ENCODE results near the gene PUS1. TPM values are rescaled to one million over a fixed set of nuclear protein-coding genes. Genes with fewer than 3 reads are reported as not detected.

PUS1 gene
- total RNA-seq, 1 experiment from 2014 or later = 77.3 TPM

DNA sequence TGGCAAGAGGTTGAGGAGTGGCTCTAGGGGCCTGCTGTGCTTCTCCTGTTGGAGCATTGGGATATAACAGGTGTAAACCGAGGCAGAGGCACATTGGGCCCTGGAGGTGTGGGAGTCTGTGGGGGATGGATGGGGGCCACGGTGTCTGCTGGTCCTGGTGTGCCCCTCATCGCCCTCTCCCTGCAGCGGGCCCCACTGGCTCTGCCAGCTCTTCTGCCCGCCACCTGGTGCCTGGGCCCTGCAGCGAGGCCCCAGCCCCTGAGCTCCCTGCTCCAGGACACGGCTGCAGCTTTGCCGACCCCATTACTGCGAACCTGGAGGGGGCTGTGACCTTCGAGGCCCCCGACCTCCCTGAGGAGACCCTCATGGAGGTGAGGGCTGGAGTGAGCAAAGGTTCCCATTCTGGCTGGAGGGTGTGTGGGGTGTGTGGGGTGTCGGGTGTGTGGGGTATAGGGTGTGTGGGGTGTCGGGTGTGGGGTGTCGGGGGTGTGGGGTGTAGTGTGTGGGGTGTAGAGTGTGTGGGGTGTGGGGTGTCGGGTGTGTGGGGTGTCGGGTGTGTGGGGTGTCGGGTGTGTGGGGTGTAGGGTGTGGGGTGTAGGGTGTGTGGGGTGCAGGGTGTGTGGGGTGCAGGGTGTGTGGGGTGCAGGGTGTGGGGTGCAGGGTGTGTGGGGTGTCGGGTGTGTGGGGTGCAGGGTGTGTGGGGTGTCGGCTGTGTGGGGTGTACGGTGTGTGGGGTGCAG is 10.6 kb upstream of the PUS1 start:
- TF ChIP-seq ZFX (IDR thresholded peaks at IDR 0.05) = no peak
- no peak for TF ChIP-seq EZH2 (IDR thresholded peaks at IDR 0.05)
- no peak for TF ChIP-seq POLR2A (IDR thresholded peaks at IDR 0.05; ENCODE audit: borderline replicate concordance, extremely low read depth, insufficient read depth, insufficient read length)
- no peak for TF ChIP-seq SP1 (IDR thresholded peaks at IDR 0.05; ENCODE audit: low read depth)
- TF ChIP-seq, protein P1, sequence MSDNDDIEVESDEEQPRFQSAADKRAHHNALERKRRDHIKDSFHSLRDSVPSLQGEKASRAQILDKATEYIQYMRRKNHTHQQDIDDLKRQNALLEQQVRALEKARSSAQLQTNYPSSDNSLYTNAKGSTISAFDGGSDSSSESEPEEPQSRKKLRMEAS (IDR thresholded peaks at IDR 0.05) = no peak
- TF ChIP-seq SIN3A (IDR thresholded peaks at IDR 0.05; ENCODE audit: low read depth) = no peak
- TF ChIP-seq FOSL1 (IDR thresholded peaks at IDR 0.05; ENCODE audit: low read depth) = no peak
- TF ChIP-seq, protein P2, sequence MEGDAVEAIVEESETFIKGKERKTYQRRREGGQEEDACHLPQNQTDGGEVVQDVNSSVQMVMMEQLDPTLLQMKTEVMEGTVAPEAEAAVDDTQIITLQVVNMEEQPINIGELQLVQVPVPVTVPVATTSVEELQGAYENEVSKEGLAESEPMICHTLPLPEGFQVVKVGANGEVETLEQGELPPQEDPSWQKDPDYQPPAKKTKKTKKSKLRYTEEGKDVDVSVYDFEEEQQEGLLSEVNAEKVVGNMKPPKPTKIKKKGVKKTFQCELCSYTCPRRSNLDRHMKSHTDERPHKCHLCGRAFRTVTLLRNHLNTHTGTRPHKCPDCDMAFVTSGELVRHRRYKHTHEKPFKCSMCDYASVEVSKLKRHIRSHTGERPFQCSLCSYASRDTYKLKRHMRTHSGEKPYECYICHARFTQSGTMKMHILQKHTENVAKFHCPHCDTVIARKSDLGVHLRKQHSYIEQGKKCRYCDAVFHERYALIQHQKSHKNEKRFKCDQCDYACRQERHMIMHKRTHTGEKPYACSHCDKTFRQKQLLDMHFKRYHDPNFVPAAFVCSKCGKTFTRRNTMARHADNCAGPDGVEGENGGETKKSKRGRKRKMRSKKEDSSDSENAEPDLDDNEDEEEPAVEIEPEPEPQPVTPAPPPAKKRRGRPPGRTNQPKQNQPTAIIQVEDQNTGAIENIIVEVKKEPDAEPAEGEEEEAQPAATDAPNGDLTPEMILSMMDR (IDR thresholded peaks at IDR 0.05 in 2 of 3, conservative IDR thresholded peaks at IDR 0.05 in 1 of 3; ENCODE audit: borderline replicate concordance in 1 of 3, insufficient read depth in 1 of 3, low read depth in 2 of 3, low read length in 2 of 3) = no peak
- DNase-seq (ENCODE audit: low read depth, low spot score) (no peak), ATAC-seq (no peak)
- intact Hi-C loops (cut with micrococcal nuclease) = no loop called here
- POLR2A ChIA-PET = no interaction called here
- Histone ChIP-seq H3K9ac (ENCODE audit: low read length) (no peak overlapping the region), H3K9me2 (ENCODE audit: insufficient read depth) (no peaks in the 10 kb centered on the region), H3K4me3 (replicated peaks in 1 of 2; ENCODE audit: low read depth in 1 of 2, low read length in 2 of 2) (no peak overlapping the region), H3K27ac (ENCODE audit: low read depth, low read length) (no peak overlapping the region), H3K4me1 (ENCODE audit: control insufficient read depth in 1 of 2, insufficient read depth in 2 of 2, low read length in 2 of 2) (no peaks in the 10 kb centered on the region), H3K9me3 (ENCODE audit: control insufficient read depth in 1 of 2, insufficient read depth in 1 of 2, low read depth in 1 of 2, low read length in 2 of 2) (no peaks in the 10 kb centered on the region), H3K36me3 (ENCODE audit: control insufficient read depth in 1 of 2, insufficient read depth in 2 of 2, low read length in 2 of 2) (peaks cover 0 to 10% of the 10 kb centered on the region in 2 experiments; a peak in 2 of 4 replicates), H4K20me1 (ENCODE audit: insufficient read depth) (no peaks in the 10 kb centered on the region), H3K27me3 (ENCODE audit: insufficient read depth, low read length) (no peaks in the 10 kb centered on the region), H3K4me2 (ENCODE audit: low read length) (no peak overlapping the region), H3K79me2 (ENCODE audit: insufficient read depth, low read length) (no peaks in the 10 kb centered on the region), H2AFZ (ENCODE audit: low read depth, low read length, poor library complexity, severe bottlenecking) (no peak overlapping the region)
- CTCF ChIA-PET = no interaction called here
- no TSS peak for BruUV-seq (replicated peaks)
- RAD21 ChIA-PET (ENCODE audit: low non-redundant PET in 1 of 2, low total read pairs in 2 of 2, uncharacterized antibody in 2 of 2, unreplicated experiment in 2 of 2) = no interaction called here

DNA sequence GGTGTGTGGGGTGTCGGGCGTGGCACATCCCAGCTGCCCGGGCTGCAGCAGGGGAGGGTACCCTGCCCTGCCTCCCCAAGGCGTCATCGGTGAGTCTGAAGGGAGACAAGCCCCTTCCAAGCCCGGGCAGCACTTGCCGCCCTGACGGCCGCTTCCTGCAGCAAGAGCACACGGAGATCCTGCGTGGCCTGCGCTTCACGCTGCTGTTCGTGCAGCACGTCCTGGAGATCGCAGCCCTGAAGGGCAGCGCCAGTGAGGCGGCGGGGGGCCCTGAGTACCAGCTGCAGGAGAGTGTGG is 10.1 kb upstream of the PUS1 start:
- Histone ChIP-seq H4K20me1 (ENCODE audit: insufficient read depth) (no peaks in the 10 kb centered on the region), H3K27me3 (ENCODE audit: insufficient read depth, low read length) (no peaks in the 10 kb centered on the region), H2AFZ (ENCODE audit: low read depth, low read length, poor library complexity, severe bottlenecking) (no peak overlapping the region), H3K79me2 (ENCODE audit: insufficient read depth, low read length) (no peaks in the 10 kb centered on the region), H3K9me3 (ENCODE audit: control insufficient read depth in 1 of 2, insufficient read depth in 1 of 2, low read depth in 1 of 2, low read length in 2 of 2) (no peaks in the 10 kb centered on the region), H3K27ac (ENCODE audit: low read depth, low read length) (no peak overlapping the region), H3K9ac (ENCODE audit: low read length) (no peak overlapping the region), H3K4me3 (replicated peaks in 1 of 2; ENCODE audit: low read depth in 1 of 2, low read length in 2 of 2) (no peak overlapping the region), H3K4me2 (ENCODE audit: low read length) (no peak overlapping the region), H3K36me3 (ENCODE audit: control insufficient read depth in 1 of 2, insufficient read depth in 2 of 2, low read length in 2 of 2) (peaks cover 0 to 10% of the 10 kb centered on the region in 2 experiments; a peak in 2 of 4 replicates), H3K9me2 (ENCODE audit: insufficient read depth) (no peaks in the 10 kb centered on the region), H3K4me1 (ENCODE audit: control insufficient read depth in 1 of 2, insufficient read depth in 2 of 2, low read length in 2 of 2) (no peaks in the 10 kb centered on the region)
- ChIA-PET RAD21 (ENCODE audit: low non-redundant PET in 1 of 2, low total read pairs in 2 of 2, uncharacterized antibody in 2 of 2, unreplicated experiment in 2 of 2) (no interaction called here), POLR2A (no interaction called here), CTCF (no interaction called here)
- ATAC-seq = no peak
- DNase-seq (ENCODE audit: low read depth, low spot score) = no peak
- TF ChIP-seq SP1 (IDR thresholded peaks at IDR 0.05; ENCODE audit: low read depth) (no peak), SIN3A (IDR thresholded peaks at IDR 0.05; ENCODE audit: low read depth) (no peak), FOSL1 (IDR thresholded peaks at IDR 0.05; ENCODE audit: low read depth) (no peak), JUND (IDR thresholded peaks at IDR 0.05) (no peak)
- TF ChIP-seq, protein P1 (IDR thresholded peaks at IDR 0.05) = no peak
- TF ChIP-seq, protein P3, sequence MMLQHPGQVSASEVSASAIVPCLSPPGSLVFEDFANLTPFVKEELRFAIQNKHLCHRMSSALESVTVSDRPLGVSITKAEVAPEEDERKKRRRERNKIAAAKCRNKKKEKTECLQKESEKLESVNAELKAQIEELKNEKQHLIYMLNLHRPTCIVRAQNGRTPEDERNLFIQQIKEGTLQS (IDR thresholded peaks at IDR 0.05) = no peak
- BruUV-seq (replicated peaks) = no TSS peak
- intact Hi-C loops (cut with micrococcal nuclease) = no loop called here

All from HCT116 (cell line).